SK-N-SH (cell line): ENCODE measurements around the gene NFIX. TPM values are rescaled to one million over a fixed set of nuclear protein-coding genes. Genes with fewer than 3 reads are reported as not detected.
A peak's percentile ranks its signal among the peaks of the same experiment; 100 is the strongest.

Source experiments
- CTCF ChIA-PET: fragments of 300-600, 350-600 bp; formaldehyde crosslinking; extraction: SDS; loops from one replicate; lab custom pipeline; 2021; lab: Yijun Ruan, JAX
- POLR2A ChIA-PET: fragments of 350-600 bp; sonication (Branson Sonifier 250); formaldehyde crosslinking; extraction: SDS; loops from one replicate; lab custom pipeline; 2020; ENCODE audit warnings: antibody characterized with exemption, inconsistent platforms; lab: Yijun Ruan, JAX
- DNase-seq: peaks from one replicate; pipeline ENCODE4 v3.0.0; 2012
- H2AFZ ChIP-seq: fragments of 200-600 bp; sonication (generic); 2 replicates; pipeline ENCODE4 v1.8.1; 2016; ENCODE audit warnings: antibody characterized with exemption, mild to moderate bottlenecking, low read depth
- H3F3A ChIP-seq: fragments of 200-600 bp; sonication (generic); replicated peaks from 2 replicates; pipeline ENCODE3; 2016; ENCODE audit warnings: antibody characterized with exemption, mild to moderate bottlenecking; ENCODE audit not compliant: insufficient read depth
- H3K27ac ChIP-seq, 2 experiments: fragments of 200-500 bp in 1 of 2; fragments of 200-600 bp in 1 of 2; sonication (Bioruptor generic) in 1 of 2; sonication (generic), shearing (Covaris generic) in 1 of 2; 2 replicates each; pipeline versions ENCODE4 v1.5.1 to v1.6.1; 2014 to 2016; ENCODE audit warnings: low read depth in 2 of 2, inconsistent platforms in 1 of 2, low read length in 1 of 2, mild to moderate bottlenecking in 1 of 2, mixed read lengths in 1 of 2
- H3K27me3 ChIP-seq: fragments of 200-600 bp; sonication (generic), shearing (Covaris generic); 2 replicates; pipeline ENCODE4 v1.6.1; 2016; ENCODE audit warnings: mixed run types; ENCODE audit not compliant: insufficient read depth
- H3K36me3 ChIP-seq, 2 experiments: fragments of 200-500 bp in 1 of 2; fragments of 200-600 bp in 1 of 2; sonication (Bioruptor generic) in 1 of 2; sonication (generic) in 1 of 2; replicated peaks in 1 of 2; 2 replicates each; pipeline versions ENCODE3 to v1.5.1; 2014 to 2016; ENCODE audit warnings: low read length in 1 of 2, mild to moderate bottlenecking in 1 of 2; ENCODE audit not compliant: insufficient read depth in 2 of 2, control insufficient read depth in 1 of 2
- H3K4me1 ChIP-seq, 2 experiments: fragments of 200-500 bp in 1 of 2; fragments of 200-600 bp in 1 of 2; sonication (Bioruptor generic) in 1 of 2; sonication (generic), shearing (Covaris generic) in 1 of 2; 2 replicates each; pipeline versions ENCODE4 v1.5.1 to v1.6.1; 2014 to 2016; ENCODE audit warnings: low read depth in 1 of 2, low read length in 1 of 2, mixed run types in 1 of 2; ENCODE audit not compliant: insufficient read depth in 2 of 2, control insufficient read depth in 1 of 2
- H3K4me2 ChIP-seq: fragments of 200-600 bp; sonication (generic), shearing (Covaris generic); 2 replicates; pipeline ENCODE4 v1.6.1; 2017; ENCODE audit warnings: mixed run types
- H3K4me3 ChIP-seq, 2 experiments: fragments of 200-500 bp in 1 of 2; fragments of 200-600 bp in 1 of 2; sonication (Bioruptor generic) in 1 of 2; sonication (generic), shearing (Covaris generic) in 1 of 2; 2 replicates each; pipeline versions ENCODE4 v1.5.1 to v1.8.1; 2014 to 2016; ENCODE audit warnings: low read depth in 2 of 2, inconsistent platforms in 1 of 2, low read length in 1 of 2, mild to moderate bottlenecking in 1 of 2, mixed read lengths in 1 of 2, moderate library complexity in 1 of 2
- H3K79me2 ChIP-seq: fragments of 200-600 bp; sonication (generic); 2 replicates; pipeline ENCODE4 v1.8.1; 2017; ENCODE audit warnings: mild to moderate bottlenecking; ENCODE audit not compliant: insufficient read depth
- H3K9ac ChIP-seq: fragments of 200-600 bp; sonication (generic); 2 replicates; pipeline ENCODE4 v1.6.1; 2017; ENCODE audit warnings: mixed run types
- H3K9me2 ChIP-seq: fragments of 200-600 bp; sonication (generic); 2 replicates; pipeline ENCODE4 v1.6.1; 2017; ENCODE audit warnings: mixed run types
- H3K9me3 ChIP-seq: fragments of 200-600 bp; sonication (generic); 2 replicates; pipeline ENCODE4 v1.6.1; 2017; ENCODE audit warnings: mixed run types, mild to moderate bottlenecking, moderate library complexity
- H4K20me1 ChIP-seq: fragments of 200-600 bp; sonication (generic); 2 replicates; pipeline ENCODE4 v1.6.1; 2017; ENCODE audit warnings: mild to moderate bottlenecking, mixed run types; ENCODE audit not compliant: insufficient read depth
- CHD2 ChIP-seq: fragments of 150-350 bp; IDR thresholded peaks from 2 replicates; pipeline ENCODE4 v1.6.1; 2018; ENCODE audit warnings: low read length; ENCODE audit not compliant: partially characterized antibody
- CTCF ChIP-seq: fragments of 200-600 bp; sonication (generic); IDR thresholded peaks from 2 replicates; pipeline ENCODE4 v1.6.1; 2017; ENCODE audit warnings: antibody characterized with exemption, mild to moderate bottlenecking, moderate library complexity
- ELF1 ChIP-seq: IDR thresholded peaks from 2 replicates; pipeline ENCODE4 v1.4.0; 2012
- EP300 ChIP-seq, 2 experiments: IDR thresholded peaks; 2 replicates each; pipeline versions ENCODE4 v1.4.0 to v1.6.1; 2012; ENCODE audit warnings: borderline replicate concordance in 1 of 2, low read depth in 1 of 2, low read length in 1 of 2
- EZH2phosphoT487 ChIP-seq: fragments of 200-600 bp; sonication (generic); IDR thresholded peaks from 2 replicates; pipeline ENCODE4 v1.6.1; 2017; ENCODE audit warnings: low read depth, mixed run types, mild to moderate bottlenecking, antibody characterized with exemption, moderate library complexity, borderline replicate concordance
- FOSL2 ChIP-seq: IDR thresholded peaks from 2 replicates; pipeline ENCODE4 v1.4.0; 2012; ENCODE audit warnings: low read depth, mild to moderate bottlenecking, moderate library complexity, borderline replicate concordance
- FOXM1 ChIP-seq: IDR thresholded peaks from 2 replicates; pipeline ENCODE4 v1.4.0; 2012; ENCODE audit warnings: low read depth, mild to moderate bottlenecking
- IRF3 ChIP-seq: fragments of 150-350 bp; IDR thresholded peaks from 2 replicates; pipeline ENCODE4 v1.6.1; 2016; ENCODE audit warnings: mild to moderate bottlenecking, low read depth, low read length
- MXI1 ChIP-seq: IDR thresholded peaks from 2 replicates; pipeline ENCODE4 v1.6.1; 2012; ENCODE audit warnings: mild to moderate bottlenecking, low read depth, low read length, improper control_type of control experiment
- POLR2AphosphoS5 ChIP-seq: IDR thresholded peaks from 2 replicates; pipeline ENCODE4 v1.6.1; 2012; ENCODE audit warnings: low read depth, low read length
- RAD21 ChIP-seq: IDR thresholded peaks from 2 replicates; pipeline ENCODE4 v1.6.1; 2012; ENCODE audit warnings: mild to moderate bottlenecking, low read length
- RCOR1 ChIP-seq: fragments of 150-350 bp; IDR thresholded peaks from 2 replicates; pipeline ENCODE4 v1.6.1; 2017; ENCODE audit warnings: antibody characterized with exemption, low read length
- RXRA ChIP-seq: IDR thresholded peaks from 2 replicates; pipeline ENCODE4 v1.4.0; 2012; ENCODE audit warnings: low read depth, mild to moderate bottlenecking, borderline replicate concordance
- SIN3A ChIP-seq: IDR thresholded peaks from 2 replicates; pipeline ENCODE4 v1.6.1; 2012; ENCODE audit warnings: low read depth, mild to moderate bottlenecking, low read length, moderate library complexity, borderline replicate concordance
- YY1 ChIP-seq: IDR thresholded peaks from 2 replicates; pipeline ENCODE4 v1.4.0; 2012; ENCODE audit warnings: low read depth, mild to moderate bottlenecking
- WGBS: methylation state at CpG from one replicate; pipeline ENCODE4 v1.1.6; 2017; ENCODE audit warnings: low lambda C conversion rate; 5-methylcytosine and 5-hydroxymethylcytosine counted together
- polyA plus RNA-seq, 3 experiments: library from polyadenylated mRNA; depleted of rRNA; stranded (reverse); fragments of >200 nt; gene quantifications; 2 replicates each; pipeline ENCODE4 v1.2.3, GENCODE V29; 2012
- TF ChIP-seq, protein P1 (sequence below): IDR thresholded peaks from 2 replicates; pipeline ENCODE4 v1.4.0; 2012; ENCODE audit warnings: low read depth
- TF ChIP-seq, protein P2 (sequence below): IDR thresholded peaks from 2 replicates; pipeline ENCODE4; 2012

The NFIX gene
- polyA plus RNA-seq, 1 of the 3 experiments (the other 2 are of a cell fraction), result 14.8 TPM

GRCh38 chr19:13078381-13078780 lies 83.1 kb downstream of the NFIX start:
- Histone ChIP-seq H3K4me3 (no peak overlapping the region), H3F3A (no peaks in the 10 kb centered on the region), H3K27ac (peak overlapping the region in 1 of 2 experiments; percentile 91; a peak in 2 of 4 replicates), H3K9ac (no peak overlapping the region), H3K9me3 (no peaks in the 10 kb centered on the region), H3K9me2 (no peaks in the 10 kb centered on the region), H3K27me3 (no peaks in the 10 kb centered on the region)
- 92% methylated on average over 2 of the region's 10 CpGs for WGBS
- TF ChIP-seq RCOR1, result no peak
- no peak for TF ChIP-seq SIN3A
- TF ChIP-seq FOXM1, result no peak
- TF ChIP-seq FOSL2, result no peak
- no peak for TF ChIP-seq EP300 (IDR thresholded peaks at IDR 0.05; ENCODE audit: borderline replicate concordance in 1 of 2, low read depth in 1 of 2, low read length in 1 of 2)
- TF ChIP-seq MXI1, result no peak
- no peak for TF ChIP-seq EZH2phosphoT487
- TF ChIP-seq CTCF, result no peak
- TF ChIP-seq CHD2, result no peak
- no peak for TF ChIP-seq YY1
- TF ChIP-seq RXRA, result no peak
- no peak for TF ChIP-seq POLR2AphosphoS5
- TF ChIP-seq, protein P1, sequence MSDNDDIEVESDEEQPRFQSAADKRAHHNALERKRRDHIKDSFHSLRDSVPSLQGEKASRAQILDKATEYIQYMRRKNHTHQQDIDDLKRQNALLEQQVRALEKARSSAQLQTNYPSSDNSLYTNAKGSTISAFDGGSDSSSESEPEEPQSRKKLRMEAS, result no peak
- no peak for TF ChIP-seq RAD21
- TF ChIP-seq IRF3, result no peak
- TF ChIP-seq ELF1, result no peak
- TF ChIP-seq, protein P2, sequence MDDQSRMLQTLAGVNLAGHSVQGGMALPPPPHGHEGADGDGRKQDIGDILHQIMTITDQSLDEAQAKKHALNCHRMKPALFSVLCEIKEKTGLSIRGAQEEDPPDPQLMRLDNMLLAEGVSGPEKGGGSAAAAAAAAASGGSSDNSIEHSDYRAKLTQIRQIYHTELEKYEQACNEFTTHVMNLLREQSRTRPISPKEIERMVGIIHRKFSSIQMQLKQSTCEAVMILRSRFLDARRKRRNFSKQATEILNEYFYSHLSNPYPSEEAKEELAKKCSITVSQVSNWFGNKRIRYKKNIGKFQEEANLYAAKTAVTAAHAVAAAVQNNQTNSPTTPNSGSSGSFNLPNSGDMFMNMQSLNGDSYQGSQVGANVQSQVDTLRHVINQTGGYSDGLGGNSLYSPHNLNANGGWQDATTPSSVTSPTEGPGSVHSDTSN, result no peak
- TF ChIP-seq, all 33 proteins: peak for 0
- CTCF ChIA-PET, result interaction anchor here (0.7 to 35.2 kb wide), 11 partner anchors 8 to 196 kb away, joined by 3 to 506 read pairs (median 6); no protein-coding TSS in a partner anchor
- Histone ChIP-seq H3K36me3 (peaks cover 13 to 36% of the 10 kb centered on the region in 2 experiments), H4K20me1 (no peaks in the 10 kb centered on the region), H3K79me2 (no peaks in the 10 kb centered on the region), H3K4me1 (peaks cover 10 to 56% of the 10 kb centered on the region in 2 experiments; a peak in 3 of 4 replicates), H2AFZ (no peak overlapping the region), H3K4me2 (no peak overlapping the region)
- POLR2A ChIA-PET, result interaction anchor here (2.0 to 2.4 kb wide), 2 partner anchors 13 to 23 kb away, joined by 5 to 9 read pairs; no protein-coding TSS in a partner anchor
- DNase-seq, result no peak
